Measurements from ENCODE around the gene TANGO2.

The TANGO2 gene

DNA sequence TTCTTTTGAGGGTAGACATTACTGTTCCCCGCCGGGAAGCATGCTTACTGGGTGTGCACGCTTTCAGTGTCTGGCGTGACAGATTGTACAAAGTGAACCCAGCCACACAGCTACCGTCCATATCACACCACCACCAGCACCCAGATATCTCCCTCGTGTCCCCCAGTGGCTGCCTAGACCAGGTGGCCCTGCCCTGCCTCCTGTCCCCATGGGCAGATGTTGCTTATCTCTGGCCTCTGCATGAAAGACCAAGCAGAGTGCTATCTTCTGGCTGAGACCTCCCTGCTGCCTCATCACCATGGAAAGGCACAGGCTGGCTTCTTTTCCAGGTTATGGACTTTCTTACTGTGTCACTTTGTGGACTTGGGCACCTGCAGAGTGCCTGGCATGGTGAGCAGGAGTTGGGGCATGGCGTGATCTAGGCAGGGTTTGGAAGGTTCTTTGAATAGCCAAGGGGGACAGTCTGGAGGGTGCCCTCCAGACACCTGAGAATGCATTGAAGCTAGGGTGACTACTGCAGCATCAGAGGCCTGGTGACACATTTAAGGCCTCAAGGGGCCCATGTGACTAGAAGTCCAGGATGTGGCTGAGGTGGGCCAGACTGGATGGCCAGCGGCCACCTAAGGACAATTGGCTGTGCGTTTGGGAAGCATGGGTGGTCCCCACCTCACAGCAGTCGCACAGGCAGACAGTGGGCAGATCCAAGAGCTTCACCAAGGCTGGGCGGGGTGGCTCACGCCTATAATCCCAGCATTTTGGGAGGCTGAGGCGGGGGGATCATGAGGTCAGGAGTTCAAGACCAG lies 4.7 kb downstream of the TANGO2 start:
- TF ChIP-seq, protein P1, sequence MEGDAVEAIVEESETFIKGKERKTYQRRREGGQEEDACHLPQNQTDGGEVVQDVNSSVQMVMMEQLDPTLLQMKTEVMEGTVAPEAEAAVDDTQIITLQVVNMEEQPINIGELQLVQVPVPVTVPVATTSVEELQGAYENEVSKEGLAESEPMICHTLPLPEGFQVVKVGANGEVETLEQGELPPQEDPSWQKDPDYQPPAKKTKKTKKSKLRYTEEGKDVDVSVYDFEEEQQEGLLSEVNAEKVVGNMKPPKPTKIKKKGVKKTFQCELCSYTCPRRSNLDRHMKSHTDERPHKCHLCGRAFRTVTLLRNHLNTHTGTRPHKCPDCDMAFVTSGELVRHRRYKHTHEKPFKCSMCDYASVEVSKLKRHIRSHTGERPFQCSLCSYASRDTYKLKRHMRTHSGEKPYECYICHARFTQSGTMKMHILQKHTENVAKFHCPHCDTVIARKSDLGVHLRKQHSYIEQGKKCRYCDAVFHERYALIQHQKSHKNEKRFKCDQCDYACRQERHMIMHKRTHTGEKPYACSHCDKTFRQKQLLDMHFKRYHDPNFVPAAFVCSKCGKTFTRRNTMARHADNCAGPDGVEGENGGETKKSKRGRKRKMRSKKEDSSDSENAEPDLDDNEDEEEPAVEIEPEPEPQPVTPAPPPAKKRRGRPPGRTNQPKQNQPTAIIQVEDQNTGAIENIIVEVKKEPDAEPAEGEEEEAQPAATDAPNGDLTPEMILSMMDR (IDR thresholded peaks at IDR 0.05): no peak

GRCh38 chr22:20026204-20026908 lies 5.4 kb downstream of the TANGO2 start:
- TF ChIP-seq, protein P1 (IDR thresholded peaks at IDR 0.05): no peak

GRCh38 chr22:20026996-20027601 lies 6.2 kb downstream of the TANGO2 start:
- TF ChIP-seq, protein P1 (IDR thresholded peaks at IDR 0.05): no peak

DNA sequence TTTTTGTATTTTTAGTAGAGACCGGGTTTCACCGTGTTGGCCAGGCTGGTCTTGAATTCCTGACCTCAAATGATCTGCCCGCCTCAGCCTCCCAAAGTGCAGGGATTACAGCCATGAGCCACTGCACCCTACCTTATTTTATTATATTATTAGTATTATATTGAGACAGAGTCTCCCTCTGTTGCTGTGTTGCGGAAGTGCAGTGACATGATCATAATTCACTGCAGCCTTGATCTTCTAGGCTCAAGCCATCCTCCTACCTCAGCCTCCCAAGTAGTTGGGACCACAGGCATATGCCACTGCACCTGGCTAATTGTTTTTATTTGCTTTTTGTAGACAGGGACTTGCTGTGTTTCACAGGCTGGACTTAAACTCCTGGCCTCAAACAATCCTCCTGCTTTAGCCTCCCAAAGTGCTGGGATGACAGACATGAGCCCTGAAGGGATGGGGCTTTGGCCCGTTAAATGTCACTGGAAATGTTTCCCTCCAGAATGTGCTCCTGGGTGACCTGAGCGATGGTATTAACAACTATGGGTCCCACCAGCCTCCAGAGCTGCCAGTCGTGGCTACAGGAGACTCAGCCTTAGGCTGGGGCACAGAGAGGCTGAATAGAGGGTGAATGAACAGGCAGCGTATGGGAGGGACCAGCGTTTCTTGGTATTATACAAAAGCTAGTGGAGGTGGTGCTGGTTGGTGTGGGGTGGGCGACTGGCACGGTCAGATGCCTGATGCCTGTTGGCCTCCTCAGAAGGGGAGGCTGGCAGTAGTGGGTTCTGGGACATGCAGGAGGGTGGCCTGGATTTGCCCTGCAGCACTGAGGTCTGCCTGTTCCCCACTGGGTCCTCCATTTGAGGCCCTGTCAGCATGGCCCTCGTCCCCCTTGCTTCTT lies 7.3 kb downstream of the TANGO2 start:
- TF ChIP-seq, protein P1 (IDR thresholded peaks at IDR 0.05): peak; percentile 46; the same call in 1 of the 2 replicates

DNA sequence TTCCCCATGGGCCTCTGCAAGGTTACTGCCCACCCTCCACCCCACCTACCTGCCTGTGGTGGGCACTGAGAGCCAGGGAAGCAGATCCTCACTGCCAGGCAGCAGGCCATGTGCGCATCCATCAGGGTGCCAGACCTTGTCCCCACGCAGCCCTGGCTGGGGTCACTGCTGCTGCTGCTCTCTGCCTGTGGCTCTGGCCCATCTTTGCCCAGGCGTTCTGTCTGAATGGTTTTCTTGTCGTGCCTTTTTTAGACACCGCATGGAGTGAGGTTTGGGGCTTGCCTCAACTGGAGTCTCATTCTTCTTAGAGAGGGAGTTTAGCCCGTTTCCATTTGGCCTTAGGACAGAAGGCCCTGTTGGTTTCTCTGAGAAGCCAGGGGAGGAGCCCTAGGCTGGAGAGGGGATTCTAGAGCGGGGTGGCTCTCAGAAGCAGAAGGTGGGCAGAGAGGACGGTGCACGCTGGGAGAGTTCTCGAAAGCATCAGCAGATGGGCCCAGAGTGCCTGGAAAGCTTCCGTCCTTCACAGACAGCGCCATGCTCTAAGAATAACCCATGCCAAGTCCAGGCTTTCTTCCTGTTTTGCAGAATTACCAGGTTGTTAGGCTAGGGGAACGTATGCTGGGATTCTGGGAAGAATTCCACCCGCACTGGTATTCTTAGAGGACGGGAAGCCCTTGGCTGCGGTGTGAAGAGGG lies 8.1 kb downstream of the TANGO2 start:
- TF ChIP-seq, protein P1 (IDR thresholded peaks at IDR 0.05): no peak

DNA sequence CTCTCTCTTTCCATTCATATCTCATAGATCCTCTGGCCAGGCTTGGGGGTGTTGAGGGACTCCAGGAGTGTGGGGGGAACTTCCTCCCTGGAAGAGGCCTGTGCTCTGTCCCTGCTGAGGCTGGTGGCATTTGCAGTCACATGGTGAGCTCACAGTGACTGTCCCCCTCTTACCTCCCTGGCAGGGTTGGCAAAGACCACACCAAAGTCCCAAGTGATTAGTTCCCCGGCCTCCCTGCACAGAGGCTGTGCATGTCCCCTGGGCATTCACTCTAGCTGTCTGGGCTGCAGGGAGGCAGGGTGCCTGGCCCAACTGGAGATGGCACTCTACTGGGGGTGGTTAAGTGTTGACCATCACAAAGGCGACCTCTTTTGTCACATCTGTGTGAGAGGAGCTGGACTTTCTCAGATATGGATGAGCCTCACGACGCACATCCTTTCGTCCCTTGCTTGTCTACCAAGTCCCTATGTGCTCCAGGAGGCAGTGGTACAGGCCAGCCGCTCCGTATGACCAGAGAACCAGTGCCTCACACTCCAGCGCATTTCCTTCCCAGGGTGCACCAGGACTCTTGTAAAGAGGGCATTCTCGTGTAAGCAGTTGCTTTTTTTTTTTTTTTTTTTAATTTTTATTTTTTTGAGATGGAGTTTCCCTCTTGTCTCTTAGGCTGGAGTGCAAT lies 8.8 kb downstream of the TANGO2 start:
- TF ChIP-seq, protein P1 (IDR thresholded peaks at IDR 0.05): no peak

All from LNCAP (cell line).